ENCODE measurements around the gene MKX.

DNA sequence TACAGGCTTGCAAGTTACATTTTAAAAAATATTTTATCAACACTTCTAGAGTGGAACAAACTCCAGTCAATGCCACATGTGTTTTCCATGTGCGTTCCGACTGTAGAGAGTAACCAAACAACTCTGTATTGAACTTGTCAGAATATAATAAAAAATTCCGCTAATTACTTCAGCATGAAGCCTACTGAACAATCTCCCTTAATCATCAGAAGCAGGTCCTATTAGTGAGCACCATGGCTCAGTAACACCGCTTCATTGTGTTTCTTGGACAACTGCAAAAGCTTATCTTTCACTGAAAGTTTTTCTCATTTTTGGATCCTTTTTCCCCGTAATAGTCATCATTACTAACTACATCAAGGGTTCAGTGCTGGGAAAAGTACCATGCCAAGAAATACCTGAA lies 117.0 kb downstream of the MKX start:
- TF ChIP-seq POLR2A (IDR thresholded peaks at IDR 0.05; ENCODE audit: low read depth, low read length) = no peak
- TF ChIP-seq, protein P1, sequence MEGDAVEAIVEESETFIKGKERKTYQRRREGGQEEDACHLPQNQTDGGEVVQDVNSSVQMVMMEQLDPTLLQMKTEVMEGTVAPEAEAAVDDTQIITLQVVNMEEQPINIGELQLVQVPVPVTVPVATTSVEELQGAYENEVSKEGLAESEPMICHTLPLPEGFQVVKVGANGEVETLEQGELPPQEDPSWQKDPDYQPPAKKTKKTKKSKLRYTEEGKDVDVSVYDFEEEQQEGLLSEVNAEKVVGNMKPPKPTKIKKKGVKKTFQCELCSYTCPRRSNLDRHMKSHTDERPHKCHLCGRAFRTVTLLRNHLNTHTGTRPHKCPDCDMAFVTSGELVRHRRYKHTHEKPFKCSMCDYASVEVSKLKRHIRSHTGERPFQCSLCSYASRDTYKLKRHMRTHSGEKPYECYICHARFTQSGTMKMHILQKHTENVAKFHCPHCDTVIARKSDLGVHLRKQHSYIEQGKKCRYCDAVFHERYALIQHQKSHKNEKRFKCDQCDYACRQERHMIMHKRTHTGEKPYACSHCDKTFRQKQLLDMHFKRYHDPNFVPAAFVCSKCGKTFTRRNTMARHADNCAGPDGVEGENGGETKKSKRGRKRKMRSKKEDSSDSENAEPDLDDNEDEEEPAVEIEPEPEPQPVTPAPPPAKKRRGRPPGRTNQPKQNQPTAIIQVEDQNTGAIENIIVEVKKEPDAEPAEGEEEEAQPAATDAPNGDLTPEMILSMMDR (IDR thresholded peaks at IDR 0.05; ENCODE audit: extremely low read depth in 1 of 2, insufficient read depth in 1 of 2, low read depth in 1 of 2, low read length in 2 of 2) = no peak
- TF ChIP-seq EZH2 (IDR thresholded peaks at IDR 0.05; ENCODE audit: borderline replicate concordance, low read depth, low read length, severe bottlenecking) = no peak
- no peak for TF ChIP-seq JUN (IDR thresholded peaks at IDR 0.05; ENCODE audit: borderline replicate concordance, insufficient read depth, insufficient read length, low read depth)
- TF ChIP-seq, protein P2, sequence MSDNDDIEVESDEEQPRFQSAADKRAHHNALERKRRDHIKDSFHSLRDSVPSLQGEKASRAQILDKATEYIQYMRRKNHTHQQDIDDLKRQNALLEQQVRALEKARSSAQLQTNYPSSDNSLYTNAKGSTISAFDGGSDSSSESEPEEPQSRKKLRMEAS (IDR thresholded peaks at IDR 0.05; ENCODE audit: insufficient read depth, insufficient read length) = no peak
- no peak for TF ChIP-seq POLR2AphosphoS5 (IDR thresholded peaks at IDR 0.05; ENCODE audit: insufficient read depth, low read depth, low read length)

Measured in endothelial cell of umbilical vein (primary cell).